Measurements from ENCODE around the gene ORM1. TPM values are rescaled to one million over a fixed set of nuclear protein-coding genes. Genes with fewer than 3 reads are reported as not detected.

The ORM1 gene
- total RNA-seq, 1 donor from 2014 or later: not detected

GRCh38 chr9:114357911-114358328 lies 35.0 kb downstream of the ORM1 start:
- peaks cover 92% of the 10 kb centered on the region for H3K36me3 ChIP-seq
- intact Hi-C loops (cut with micrococcal nuclease): no loop called here
- TF ChIP-seq CTCF (IDR thresholded peaks at IDR 0.05; ENCODE audit: borderline replicate concordance): no peak
- H3K9me3 ChIP-seq (replicated peaks): no peaks in the 10 kb centered on the region
- no peak overlapping the region for H3K4me3 ChIP-seq
- H3K27me3 ChIP-seq (ENCODE audit: low read depth): no peaks in the 10 kb centered on the region
- no peak for DNase-seq
- H3K27ac ChIP-seq (replicated peaks): no peak overlapping the region
- no peaks in the 10 kb centered on the region for H3K4me1 ChIP-seq

GRCh38 chr9:114359801-114360200 lies 36.9 kb downstream of the ORM1 start:
- no peak overlapping the region for H3K4me3 ChIP-seq
- H3K36me3 ChIP-seq: peaks cover 97% of the 10 kb centered on the region
- H3K4me1 ChIP-seq: no peaks in the 10 kb centered on the region
- H3K27ac ChIP-seq (replicated peaks): no peak overlapping the region
- DNase-seq: no peak
- no peaks in the 10 kb centered on the region for H3K27me3 ChIP-seq (ENCODE audit: low read depth)
- no peak for TF ChIP-seq CTCF (IDR thresholded peaks at IDR 0.05; ENCODE audit: borderline replicate concordance)
- H3K9me3 ChIP-seq (replicated peaks): no peaks in the 10 kb centered on the region
- intact Hi-C loops (cut with micrococcal nuclease): no loop called here

- TF ChIP-seq CTCF (IDR thresholded peaks at IDR 0.05; ENCODE audit: borderline replicate concordance): no peak
- H3K9me3 ChIP-seq (replicated peaks): no peaks in the 10 kb centered on the region
- H3K27me3 ChIP-seq (ENCODE audit: low read depth): no peaks in the 10 kb centered on the region
- no peak overlapping the region for H3K4me3 ChIP-seq
- H3K27ac ChIP-seq (replicated peaks): no peak overlapping the region
- DNase-seq: no peak
- peaks cover 86% of the 10 kb centered on the region for H3K36me3 ChIP-seq
- peaks cover 6% of the 10 kb centered on the region for H3K4me1 ChIP-seq
- intact Hi-C loops (cut with micrococcal nuclease): no loop called here
These were observed 38.6 kb downstream of the ORM1 start for GRCh38 chr9:114361542-114361941.

- Histone ChIP-seq H3K36me3 (peaks cover 82% of the 10 kb centered on the region), H3K4me1 (peaks cover 6% of the 10 kb centered on the region), H3K27me3 (ENCODE audit: low read depth) (no peaks in the 10 kb centered on the region), H3K4me3 (no peak overlapping the region), H3K9me3 (replicated peaks) (no peaks in the 10 kb centered on the region), H3K27ac (replicated peaks) (no peak overlapping the region)
- TF ChIP-seq CTCF (IDR thresholded peaks at IDR 0.05; ENCODE audit: borderline replicate concordance): no peak
- intact Hi-C loops (cut with micrococcal nuclease): no loop called here
- no peak for DNase-seq
These were observed 39.5 kb downstream of the ORM1 start for GRCh38 chr9:114362394-114362793.

GRCh38 chr9:114363424-114363823 lies 40.5 kb downstream of the ORM1 start:
- Histone ChIP-seq H3K9me3 (replicated peaks) (no peaks in the 10 kb centered on the region), H3K4me1 (peaks cover 6% of the 10 kb centered on the region), H3K27ac (replicated peaks) (no peak overlapping the region), H3K27me3 (ENCODE audit: low read depth) (no peaks in the 10 kb centered on the region), H3K4me3 (no peak overlapping the region), H3K36me3 (peaks cover 82% of the 10 kb centered on the region)
- TF ChIP-seq CTCF (IDR thresholded peaks at IDR 0.05; ENCODE audit: borderline replicate concordance): no peak
- no peak for DNase-seq
- intact Hi-C loops (cut with micrococcal nuclease): no loop called here

Measured in left ventricle myocardium inferior (tissue), 1 donor.